Stimulated activated CD4-positive, alpha-beta T cell treated with anti-CD3 and anti-CD28 coated beads, Interleukin-1b, Interleukin-23, amount 100 ng/mL, for 4 hours (primary cell): ENCODE measurements around the gene ADGRL3.

Source experiments
- DNase-seq, 2 donors: peaks; one replicate each; pipeline ENCODE4 v3.0.0-alpha.2; 2020; ENCODE audit warnings: low read depth in 2 of 2

The ADGRL3 gene

DNA sequence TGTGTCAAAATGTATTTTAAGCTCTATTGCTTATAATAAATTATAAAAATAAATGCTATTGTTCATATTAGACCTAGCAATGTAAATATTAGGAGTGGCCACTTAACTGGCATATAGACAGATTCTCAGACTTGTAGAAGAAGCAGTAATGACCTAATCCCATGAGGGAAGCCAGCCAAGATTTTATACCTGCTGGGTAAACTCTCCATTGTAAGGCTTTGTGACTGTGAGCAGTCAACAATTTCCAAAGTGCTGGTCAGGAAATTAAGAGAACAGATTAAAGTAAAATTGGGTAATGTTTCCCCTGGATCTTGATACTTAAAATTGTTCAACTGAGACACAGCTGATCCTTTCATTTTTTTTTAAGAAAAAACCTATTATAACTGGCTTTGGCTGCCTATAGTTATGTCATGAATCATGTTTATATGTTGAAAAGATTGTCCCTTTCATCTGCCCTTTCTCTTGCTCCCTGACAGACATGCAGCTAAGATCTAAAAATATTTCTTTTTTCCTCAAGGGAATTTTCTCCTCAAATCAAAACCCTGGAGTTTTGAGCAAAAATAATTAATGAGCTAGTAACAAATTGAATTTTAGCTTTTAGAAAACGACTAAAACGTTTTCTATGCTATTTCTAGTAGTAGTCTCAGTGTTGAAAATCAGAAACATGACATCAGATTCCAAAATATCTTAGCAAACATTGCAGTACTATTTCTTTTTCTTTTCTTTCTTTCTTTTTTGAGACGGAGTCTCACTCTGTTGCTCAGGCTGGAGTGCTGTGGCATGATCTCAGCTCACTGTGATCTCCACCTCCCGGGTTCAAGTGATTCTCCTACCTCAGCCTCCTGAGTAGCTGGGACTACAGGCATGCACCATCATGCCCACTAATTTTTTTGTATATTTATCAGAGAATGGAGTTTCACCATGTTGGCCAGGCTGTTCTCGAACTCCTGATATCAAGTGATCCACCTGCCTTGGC lies 77.9 kb downstream of the ADGRL3 start:
- no peak for DNase-seq

DNA sequence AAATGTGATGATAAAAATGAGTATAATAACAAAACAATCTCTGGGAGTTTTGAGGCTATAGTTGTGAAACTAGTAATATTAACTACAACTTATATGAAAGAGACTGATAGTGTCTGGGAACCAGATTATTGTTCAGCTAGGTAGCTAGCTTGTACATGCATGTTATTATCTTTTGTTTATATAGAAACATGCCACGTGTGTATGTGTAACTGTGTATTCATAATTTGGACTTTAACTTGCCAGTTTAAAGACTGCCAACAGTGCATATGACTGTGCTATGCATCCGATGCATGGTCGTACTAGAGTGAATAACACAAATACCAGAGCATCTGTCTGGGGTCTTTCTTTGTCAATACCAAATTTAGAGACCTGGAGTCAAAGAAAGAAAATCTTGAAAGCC lies 92.2 kb downstream of the ADGRL3 start:
- no peak for DNase-seq

DNA sequence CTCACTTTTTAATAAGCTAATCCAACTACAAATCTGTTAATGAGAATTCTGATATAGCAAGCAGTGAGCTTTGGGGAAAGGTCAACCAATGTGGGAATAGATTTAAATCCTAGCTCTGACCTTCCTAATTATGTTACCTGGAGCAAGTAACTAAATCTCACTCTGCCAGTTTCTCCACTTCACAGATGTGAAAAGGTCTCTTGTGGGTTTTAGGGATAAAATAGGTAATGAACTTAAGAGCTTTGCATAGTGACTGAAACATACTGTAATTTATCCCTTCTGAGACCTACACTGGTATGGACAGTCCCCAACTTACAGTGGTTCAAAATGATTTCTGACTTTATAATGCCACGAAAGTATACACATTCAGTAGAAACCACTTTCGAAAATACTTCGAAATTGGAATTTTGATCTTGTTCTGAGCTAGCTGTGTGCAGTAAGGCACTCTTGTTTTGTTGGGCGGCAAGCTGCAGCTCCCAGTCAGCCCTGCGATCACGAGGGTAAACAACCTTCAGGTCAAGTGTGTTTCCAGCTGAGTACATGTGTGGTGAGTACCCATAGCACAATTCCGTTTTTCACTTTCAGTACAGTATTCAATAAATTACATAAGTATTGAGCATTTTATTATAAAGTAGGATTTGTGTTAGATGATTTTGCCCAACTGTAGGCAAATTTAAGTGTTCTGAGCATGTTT lies 93.7 kb downstream of the ADGRL3 start:
- DNase-seq: no peak

DNA sequence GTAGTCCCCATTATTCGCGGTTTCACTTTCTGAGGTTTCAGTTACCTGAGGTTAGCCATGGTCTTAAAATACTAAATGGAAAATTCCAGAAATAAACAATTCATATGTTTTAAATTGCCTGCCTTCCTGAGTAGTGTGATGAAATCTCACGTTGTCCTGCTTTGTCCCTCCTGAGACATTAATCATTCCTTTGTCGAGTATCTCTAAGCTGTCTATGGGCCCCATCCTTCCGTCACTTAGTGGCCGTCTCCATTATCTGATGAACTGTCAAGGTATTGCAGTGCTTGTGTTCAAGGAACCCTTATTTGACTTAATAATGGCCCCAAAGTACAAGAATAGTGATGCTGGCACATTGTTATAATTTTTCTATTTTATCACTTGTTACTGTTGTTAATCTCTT lies 94.8 kb downstream of the ADGRL3 start:
- no peak for DNase-seq

DNA sequence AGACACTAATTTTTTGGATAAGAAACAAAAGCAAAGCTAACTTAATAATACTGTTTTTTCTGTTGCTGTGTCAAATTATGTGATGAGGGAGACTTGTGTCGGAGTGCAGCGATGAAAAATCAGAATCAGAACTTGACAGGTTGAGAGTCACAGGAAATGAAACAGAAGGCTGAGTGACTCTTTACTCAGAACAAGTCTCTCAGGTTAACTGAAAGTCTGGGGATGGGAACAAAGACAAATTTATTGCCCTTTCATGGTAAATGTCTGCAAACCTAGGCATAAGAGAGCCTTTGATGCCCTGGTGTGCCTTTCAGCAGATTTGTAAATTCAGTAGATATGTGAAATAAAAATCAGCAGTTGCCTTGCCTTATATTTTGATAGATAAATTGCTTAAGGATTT lies 96.0 kb downstream of the ADGRL3 start:
- no peak for DNase-seq

DNA sequence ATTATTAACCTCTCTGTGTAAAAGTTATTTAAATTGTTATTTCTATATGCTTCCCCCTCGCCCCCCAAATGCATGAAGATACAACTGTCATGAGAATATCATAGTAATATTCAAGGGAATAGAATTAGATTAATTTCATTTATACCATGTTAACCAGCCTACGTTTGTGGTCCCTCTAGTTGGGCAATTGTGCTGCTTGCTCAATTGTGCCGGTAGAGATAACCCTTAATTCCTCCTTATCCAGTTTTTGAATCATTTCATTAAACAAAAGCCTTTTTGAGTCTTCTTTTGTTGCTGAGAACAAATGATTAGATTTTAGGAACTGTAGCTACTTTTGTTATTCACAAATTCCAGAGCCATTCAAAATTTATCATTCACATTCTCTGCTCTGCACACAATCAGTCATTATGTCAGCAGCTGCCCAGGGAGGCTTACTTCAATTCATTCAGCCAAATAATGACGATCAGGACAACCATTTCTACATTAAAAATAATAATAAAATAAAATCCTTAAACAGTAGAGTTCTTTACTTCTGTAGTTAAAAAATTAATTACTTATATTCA lies 98.1 kb downstream of the ADGRL3 start:
- DNase-seq: no peak

DNA sequence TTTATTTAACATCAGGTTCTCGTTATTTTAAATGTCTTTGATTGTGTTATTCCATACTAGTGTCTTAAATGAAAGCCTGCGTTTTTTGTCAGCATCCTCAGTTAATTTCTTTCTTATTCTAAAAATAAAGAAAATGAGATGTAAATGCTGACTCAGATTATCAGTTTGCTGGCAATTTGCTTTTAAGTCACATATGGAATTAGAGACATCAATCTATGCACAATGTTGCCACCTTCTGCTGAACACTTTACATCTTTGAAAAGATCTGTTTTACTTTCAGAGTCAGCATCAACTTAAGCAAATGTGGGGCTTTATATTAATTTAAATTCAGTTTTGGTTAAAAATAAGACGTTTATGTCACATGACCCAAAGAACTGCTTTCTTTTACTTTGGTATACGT lies 99.2 kb downstream of the ADGRL3 start:
- DNase-seq: no peak

DNA sequence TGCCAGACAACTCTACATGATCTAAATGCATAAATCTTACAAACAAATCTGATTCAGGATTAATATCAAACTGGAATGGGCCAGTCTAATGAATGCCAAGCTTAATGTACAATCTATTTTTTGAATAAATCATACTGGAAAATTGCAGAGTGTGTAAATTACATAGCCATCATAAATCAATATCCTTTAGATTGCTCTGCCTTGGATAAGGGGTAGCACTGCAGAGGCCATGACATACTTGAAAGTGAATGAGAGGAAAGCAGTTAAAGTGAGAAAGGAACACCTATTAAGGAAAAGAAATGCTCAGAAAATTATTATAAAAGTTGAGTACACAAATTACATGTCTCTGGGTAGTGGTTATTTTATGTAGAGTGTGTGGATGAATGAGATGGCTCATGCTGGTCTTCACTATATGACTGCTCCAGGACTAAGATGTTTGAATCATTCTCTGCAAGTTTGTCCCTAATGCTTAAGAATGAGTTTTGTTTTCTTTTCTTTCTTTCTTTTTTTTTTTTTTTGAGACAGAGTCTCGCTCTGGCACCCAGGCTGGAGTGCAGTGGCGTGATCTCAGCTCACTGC lies 100.2 kb downstream of the ADGRL3 start:
- DNase-seq: no peak

DNA sequence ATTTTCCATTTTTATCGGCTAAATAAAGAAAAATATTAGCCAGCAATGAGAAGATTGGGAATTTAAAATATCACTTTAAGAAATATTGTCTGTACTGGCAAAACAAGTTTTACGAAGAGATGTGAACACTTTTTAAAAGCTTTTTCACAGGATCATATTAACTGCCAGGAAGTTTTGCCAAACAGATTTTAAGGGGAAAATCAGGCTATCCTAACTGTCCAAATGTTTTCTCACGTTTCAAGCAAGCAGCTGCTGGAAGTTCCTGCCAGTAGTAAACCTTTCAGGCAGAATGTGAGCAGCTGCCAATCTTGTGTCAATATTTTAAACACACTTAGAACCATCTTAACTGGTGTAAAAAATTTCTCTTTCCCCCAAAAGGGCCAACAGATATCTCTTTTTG lies 101.1 kb downstream of the ADGRL3 start:
- no peak for DNase-seq

DNA sequence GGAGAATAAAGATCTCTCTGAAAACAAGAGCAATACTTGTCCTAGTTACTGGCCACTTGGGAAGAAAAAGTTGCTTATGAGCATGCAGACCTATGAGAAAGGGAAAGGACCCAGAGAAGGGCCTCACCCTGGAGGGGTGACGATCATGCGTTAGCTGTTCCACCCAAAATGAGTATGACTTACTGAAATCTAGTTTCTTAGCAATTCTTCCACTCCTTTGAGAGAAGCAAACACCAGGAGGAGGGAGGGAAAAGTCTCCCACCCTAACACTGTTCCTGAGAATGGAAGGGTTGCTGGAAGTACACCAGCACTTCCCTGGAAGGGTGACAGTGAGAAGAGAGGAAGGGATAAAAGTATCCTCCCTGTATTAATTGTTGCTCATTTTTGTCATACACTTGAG lies 107.9 kb downstream of the ADGRL3 start:
- no peak for DNase-seq

DNA sequence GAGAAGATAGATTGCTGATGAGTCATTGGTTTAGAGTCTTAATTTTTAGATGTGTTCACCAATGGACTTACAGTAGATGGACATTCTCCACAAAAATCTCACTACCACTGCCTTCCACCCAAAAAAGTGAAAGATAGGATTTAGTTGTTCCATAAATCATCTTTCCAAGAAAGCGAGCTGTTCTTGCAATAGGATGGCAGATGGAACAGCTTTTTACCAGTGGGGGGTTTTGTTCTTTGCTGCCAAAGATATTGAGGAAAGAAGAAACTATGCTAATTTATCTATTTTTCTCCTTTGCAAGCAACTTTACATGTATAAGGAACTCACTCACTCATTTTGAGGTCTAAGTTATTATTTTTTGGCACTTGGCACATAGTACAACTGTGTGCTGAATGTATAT lies 109.5 kb downstream of the ADGRL3 start:
- DNase-seq: no peak

DNA sequence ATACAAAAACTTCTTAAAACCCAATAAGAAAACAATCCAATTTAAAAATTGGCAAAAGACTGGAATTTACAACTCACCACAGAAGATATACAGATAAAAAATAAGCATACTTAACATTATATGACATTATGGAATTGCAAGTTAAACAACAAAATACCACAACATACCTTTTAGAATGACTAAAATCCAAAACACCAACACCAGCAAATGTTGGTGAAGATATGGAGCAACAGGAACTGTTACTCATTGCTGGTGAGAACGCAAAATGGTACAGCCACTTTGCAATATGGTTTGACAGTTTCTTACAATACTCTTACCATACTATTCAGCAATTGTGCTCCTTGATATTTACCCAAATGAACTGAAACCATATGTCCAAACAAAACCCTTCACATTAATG lies 112.4 kb downstream of the ADGRL3 start:
- no peak for DNase-seq

DNA sequence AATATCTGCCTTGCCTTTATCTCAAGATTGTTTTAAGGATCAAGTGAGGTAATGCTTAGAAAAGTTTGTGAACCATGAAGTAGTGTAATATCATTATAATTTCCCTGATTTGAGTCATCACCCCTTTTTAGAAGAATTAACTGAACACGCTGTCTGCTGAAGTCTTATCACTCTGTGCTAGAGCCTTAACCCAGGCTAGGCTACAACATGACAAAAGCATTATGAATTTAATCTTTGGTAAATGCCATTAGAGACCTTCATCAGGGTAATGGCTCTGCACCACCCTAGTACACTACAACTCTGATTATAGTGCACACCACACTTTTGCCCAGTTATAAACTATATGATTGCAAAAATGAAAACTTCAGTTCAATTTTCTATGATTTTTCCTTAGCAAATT lies 118.3 kb downstream of the ADGRL3 start:
- no peak for DNase-seq

DNA sequence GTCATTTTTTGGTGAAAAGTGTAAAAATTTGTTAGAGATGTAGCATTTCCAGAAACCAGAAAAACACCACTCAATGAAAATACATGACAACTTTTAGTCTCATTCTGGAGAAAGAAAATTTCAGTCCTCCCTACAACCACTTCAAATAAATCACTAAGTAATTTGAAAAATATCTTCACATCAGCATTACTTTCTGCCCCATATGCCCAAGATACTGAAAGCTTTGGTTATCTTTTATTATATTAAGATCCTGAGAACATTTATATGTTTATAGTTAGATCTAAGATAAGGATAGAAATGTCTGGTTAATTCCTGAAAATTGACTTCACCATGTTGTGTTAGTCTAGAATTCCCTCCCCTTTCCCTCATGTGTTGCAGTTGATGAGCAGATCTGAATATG lies 119.0 kb downstream of the ADGRL3 start:
- no peak for DNase-seq

DNA sequence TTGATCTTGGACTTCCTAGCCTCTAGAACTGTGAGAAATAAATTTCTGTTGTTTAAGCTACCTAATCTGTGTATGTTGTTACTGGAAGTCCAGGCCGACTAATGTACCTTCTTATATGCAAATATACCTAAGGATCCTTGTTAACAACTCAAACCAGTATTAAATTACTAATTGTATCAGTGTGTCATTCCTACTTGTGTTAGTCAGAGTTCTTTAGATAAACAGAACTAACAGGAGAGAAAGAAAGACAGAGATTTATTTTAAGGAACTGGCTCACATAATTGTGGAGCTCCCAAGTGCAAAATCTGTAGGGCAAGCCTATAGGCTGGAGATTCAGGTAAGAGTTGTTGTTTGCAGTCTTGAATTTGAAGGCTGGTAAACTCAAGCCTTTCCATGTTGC lies 120.0 kb downstream of the ADGRL3 start:
- no peak for DNase-seq

DNA sequence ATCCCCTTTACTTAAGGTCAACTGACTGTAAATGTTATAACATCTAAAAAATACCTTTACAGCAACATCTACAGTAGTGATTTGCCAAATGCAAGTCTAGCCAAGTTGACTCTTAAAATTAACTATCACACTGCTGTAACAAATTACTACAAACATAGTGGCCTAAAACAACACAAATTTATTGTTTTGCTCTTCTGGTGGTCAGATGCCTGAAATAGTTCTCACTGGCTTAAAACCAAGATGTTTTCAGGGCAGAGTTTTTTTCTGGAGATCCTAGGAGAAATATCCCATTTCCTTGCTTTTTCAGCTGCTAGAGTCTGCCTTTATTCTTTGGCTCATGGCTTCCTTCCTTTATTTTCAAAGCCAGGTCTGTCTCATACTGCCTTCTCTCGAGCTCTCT lies 120.5 kb downstream of the ADGRL3 start:
- no peak for DNase-seq

DNA sequence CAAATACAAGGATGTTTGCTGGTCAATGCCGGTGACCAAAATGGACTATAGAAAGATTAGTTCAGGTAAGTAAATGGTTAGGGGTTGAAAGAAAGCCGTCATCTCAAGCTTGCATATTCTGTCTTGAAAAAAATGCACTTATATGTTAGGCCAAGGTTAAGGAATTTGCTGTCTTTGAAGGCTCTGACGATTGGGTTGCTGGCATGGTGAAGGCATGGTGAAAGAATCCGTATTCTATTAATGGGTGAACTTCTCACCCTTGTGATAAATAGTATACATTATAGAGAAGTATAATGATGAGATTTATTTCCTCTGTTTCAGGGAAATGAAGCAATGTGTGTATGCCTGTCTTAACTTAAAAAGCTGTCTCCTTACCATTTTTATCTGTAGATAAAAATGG lies 132.6 kb downstream of the ADGRL3 start:
- DNase-seq: no peak

DNA sequence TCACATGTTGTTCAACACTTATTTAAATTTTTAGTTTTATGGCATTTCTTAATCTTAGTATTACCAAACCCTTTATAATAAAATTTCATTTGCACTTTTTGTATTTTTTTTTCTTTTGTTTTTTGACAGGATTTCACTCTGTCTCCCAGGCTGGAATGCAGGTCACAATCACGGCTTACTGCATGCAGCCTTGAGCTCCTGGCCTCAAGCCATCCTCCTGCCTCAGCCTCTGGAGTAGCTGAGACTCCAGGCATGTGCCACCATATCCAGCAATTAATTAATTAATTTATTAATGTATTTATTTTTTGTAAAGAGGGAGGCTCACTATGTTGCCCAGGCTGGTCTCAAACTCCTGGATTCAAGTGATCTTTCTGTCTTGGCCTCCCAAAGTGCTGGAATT lies 133.4 kb downstream of the ADGRL3 start:
- DNase-seq: no peak

DNA sequence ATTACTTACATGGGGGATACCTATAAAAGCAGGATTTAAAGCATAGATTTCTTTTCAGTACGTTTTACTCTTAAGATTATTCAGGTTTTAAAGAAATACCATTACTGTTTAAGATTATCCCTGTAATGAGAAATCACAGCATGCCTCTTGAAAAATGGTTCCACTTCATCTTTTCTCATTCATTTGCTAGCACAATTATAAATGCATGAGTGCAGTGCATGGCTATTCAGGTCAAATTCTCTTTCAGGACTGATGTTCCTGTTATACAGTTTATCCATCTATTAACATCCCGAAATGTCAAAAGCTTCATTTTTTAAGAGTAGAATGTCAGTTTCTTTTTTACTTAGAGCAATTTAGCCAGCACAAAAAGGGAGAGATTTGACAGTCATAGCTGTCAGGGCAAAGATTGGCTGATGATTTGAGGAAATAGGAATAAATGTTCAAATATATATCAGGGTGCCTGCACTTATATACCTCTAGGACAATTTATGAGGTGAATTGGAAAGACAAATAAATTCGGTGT lies 135.2 kb downstream of the ADGRL3 start:
- DNase-seq: no peak

DNA sequence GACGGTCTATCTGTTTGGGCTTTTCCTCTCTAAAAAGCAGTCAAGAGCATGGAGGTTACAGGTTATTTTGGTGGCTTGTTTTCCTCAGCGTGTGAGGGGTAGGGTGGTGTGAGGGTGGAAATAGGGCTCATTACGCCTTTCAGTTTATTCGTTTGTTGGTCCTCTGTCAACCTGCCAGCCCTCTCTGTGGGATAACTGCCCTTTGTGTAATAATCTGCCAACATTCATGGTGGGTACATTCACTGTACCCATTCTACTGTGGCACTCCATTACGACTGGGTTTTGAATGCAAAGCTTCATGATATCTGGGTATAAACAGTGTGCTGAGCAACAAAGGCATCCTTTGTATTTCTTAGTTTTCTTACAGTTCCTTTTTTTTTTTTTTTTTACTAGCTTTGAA lies 136.4 kb downstream of the ADGRL3 start:
- DNase-seq: no peak

DNA sequence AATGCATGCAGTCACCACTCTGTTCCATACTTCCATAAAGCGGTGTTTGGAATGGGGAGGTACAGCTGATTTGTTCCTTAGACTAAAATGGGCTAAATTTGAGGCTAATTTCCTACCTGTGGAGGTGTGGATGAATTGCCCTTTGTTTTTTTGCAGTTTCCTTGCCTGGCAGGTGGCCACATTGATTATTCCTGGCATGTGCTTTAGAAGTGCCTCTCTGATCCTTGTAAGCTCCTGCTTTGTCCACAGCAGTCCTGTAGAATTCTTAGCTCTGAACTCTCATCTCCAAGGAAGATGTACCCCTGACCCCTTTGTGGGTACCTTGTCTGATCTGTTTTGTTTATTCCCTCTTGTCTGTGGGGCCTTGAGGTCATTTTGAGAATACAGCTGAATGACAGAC lies 136.8 kb downstream of the ADGRL3 start:
- no peak for DNase-seq

DNA sequence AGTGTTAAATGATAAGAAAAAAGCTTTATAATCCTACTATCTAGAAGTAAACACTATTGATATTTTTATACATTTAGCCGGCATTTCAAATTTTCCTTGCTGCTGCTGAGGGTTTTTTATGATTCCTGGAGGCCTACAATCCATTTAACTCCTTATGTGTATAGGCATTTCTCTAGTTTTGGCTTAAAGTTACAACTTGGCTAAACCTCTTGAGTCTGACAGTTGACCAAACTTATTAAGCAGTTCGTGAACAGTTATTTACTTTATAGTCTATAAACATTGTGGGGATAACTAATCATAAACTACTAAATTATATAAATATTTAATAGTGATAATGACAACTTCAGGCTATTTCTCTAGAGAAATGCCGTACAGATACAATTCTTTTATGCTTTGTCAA lies 141.9 kb downstream of the ADGRL3 start:
- no peak for DNase-seq
